ENCODE measurements around the gene SORBS2. TPM values are rescaled to one million over a fixed set of nuclear protein-coding genes. Genes with fewer than 3 reads are reported as not detected.

The SORBS2 gene
- total RNA-seq, 2 donors from 2014 or later = 7.0 to 13.8 TPM

- Mint-ChIP-seq H3K27me3 (ENCODE audit: insufficient read depth) (peaks cover 5% of the 10 kb centered on the region), H3K4me3 (no peak overlapping the region), H3K4me1 (peaks cover 13% of the 10 kb centered on the region), H3K9me3 (peaks cover 7% of the 10 kb centered on the region), H3K27ac (no peak overlapping the region), H3K36me3 (ENCODE audit: low read depth) (peaks cover 2% of the 10 kb centered on the region)
- no peaks in the 10 kb centered on the region for H3K27me3 ChIP-seq (ENCODE audit: control insufficient read depth, insufficient read depth, low read length, poor library complexity, severe bottlenecking)
- no peaks in the 10 kb centered on the region for H3K9me3 ChIP-seq (ENCODE audit: control insufficient read depth, low read length)
- no peak overlapping the region for H3K9ac ChIP-seq (ENCODE audit: extremely low read depth, low read length, poor library complexity, severe bottlenecking)
- TF ChIP-seq CTCF (conservative IDR thresholded peaks at IDR 0.05) = no peak
- H3K4me1 ChIP-seq (ENCODE audit: control insufficient read depth, insufficient read depth, low read length) = peaks cover 5% of the 10 kb centered on the region
- H3K4me3 ChIP-seq (ENCODE audit: low read length) = no peak overlapping the region
- DNase-seq = no peak
- H3K36me3 ChIP-seq (ENCODE audit: control insufficient read depth, insufficient read depth, low read length) = no peaks in the 10 kb centered on the region
- no peak overlapping the region for H3K27ac ChIP-seq (ENCODE audit: low read depth, low read length)
- 91 to 100% methylated on average over 1 to 3 of the region's 4 CpGs for WGBS, 2 experiments (ENCODE audit: insufficient coverage in 1 of 2, insufficient read length in 1 of 2)
These were observed 100.3 kb downstream of the SORBS2 start for GRCh38 chr4:185711726-185712125.

GRCh38 chr4:185710487-185710995 is 101.5 kb downstream of the SORBS2 start:
- Histone ChIP-seq H3K27ac (ENCODE audit: low read depth, low read length) (no peak overlapping the region), H3K9me3 (ENCODE audit: control insufficient read depth, low read length) (no peaks in the 10 kb centered on the region), H3K9ac (ENCODE audit: extremely low read depth, low read length, poor library complexity, severe bottlenecking) (no peak overlapping the region), H3K4me3 (ENCODE audit: low read length) (no peak overlapping the region), H3K4me1 (ENCODE audit: control insufficient read depth, insufficient read depth, low read length) (peaks cover 5% of the 10 kb centered on the region), H3K36me3 (ENCODE audit: control insufficient read depth, insufficient read depth, low read length) (no peaks in the 10 kb centered on the region), H3K27me3 (ENCODE audit: control insufficient read depth, insufficient read depth, low read length, poor library complexity, severe bottlenecking) (no peaks in the 10 kb centered on the region)
- no peak for DNase-seq
- peaks cover 2% of the 10 kb centered on the region for H3K36me3 Mint-ChIP-seq (ENCODE audit: low read depth)
- H3K4me1 Mint-ChIP-seq = peaks cover 13% of the 10 kb centered on the region
- TF ChIP-seq CTCF (conservative IDR thresholded peaks at IDR 0.05) = no peak
- H3K4me3 Mint-ChIP-seq = no peak overlapping the region
- H3K27me3 Mint-ChIP-seq (ENCODE audit: insufficient read depth) = peaks cover 5% of the 10 kb centered on the region
- 83 to 96% methylated on average over 8 to 11 of the region's 11 CpGs for WGBS, 2 experiments (ENCODE audit: insufficient coverage in 1 of 2, insufficient read length in 1 of 2)
- peaks cover 10% of the 10 kb centered on the region for H3K9me3 Mint-ChIP-seq
- no peak overlapping the region for H3K27ac Mint-ChIP-seq

- Mint-ChIP-seq H3K4me3 (no peak overlapping the region), H3K27me3 (ENCODE audit: insufficient read depth) (peaks cover 5% of the 10 kb centered on the region), H3K36me3 (ENCODE audit: low read depth) (peaks cover 2% of the 10 kb centered on the region), H3K9me3 (peaks cover 15% of the 10 kb centered on the region), H3K4me1 (peaks cover 13% of the 10 kb centered on the region), H3K27ac (no peak overlapping the region)
- Histone ChIP-seq H3K9ac (ENCODE audit: extremely low read depth, low read length, poor library complexity, severe bottlenecking) (no peak overlapping the region), H3K4me3 (ENCODE audit: low read length) (no peak overlapping the region), H3K27ac (ENCODE audit: low read depth, low read length) (no peak overlapping the region), H3K9me3 (ENCODE audit: control insufficient read depth, low read length) (peaks cover 4% of the 10 kb centered on the region), H3K27me3 (ENCODE audit: control insufficient read depth, insufficient read depth, low read length, poor library complexity, severe bottlenecking) (no peaks in the 10 kb centered on the region), H3K36me3 (ENCODE audit: control insufficient read depth, insufficient read depth, low read length) (no peaks in the 10 kb centered on the region), H3K4me1 (ENCODE audit: control insufficient read depth, insufficient read depth, low read length) (peaks cover 5% of the 10 kb centered on the region)
- WGBS, 2 experiments (ENCODE audit: insufficient coverage in 1 of 2, insufficient read length in 1 of 2) = 91 to 98% methylated on average over 5 to 7 of the region's 8 CpGs
- DNase-seq = no peak
- no peak for TF ChIP-seq CTCF (conservative IDR thresholded peaks at IDR 0.05)
These were observed 102.0 kb downstream of the SORBS2 start for GRCh38 chr4:185709802-185710486.

Measured in endodermal cell (in vitro differentiated cells).